ELF-1 (cell line): ENCODE measurements around the gene TMEM175.
"Not testable (repeated sequence)": the region's sequence is repeated elsewhere in the genome, so short reads cannot be mapped to it uniquely, and the experiment has no call there.

ENCODE experiments used
- DNase-seq: peaks from one replicate; pipeline ENCODE4 v3.0.0-alpha.2; 2016; ENCODE audit warnings: low read depth, low spot score

The TMEM175 gene

GRCh38 chr4:988726-989721, 56.8 kb downstream of the TMEM175 start:
- DNase-seq = no peak

GRCh38 chr4:989722-990471, 57.6 kb downstream of the TMEM175 start:
- no peak for DNase-seq

- DNase-seq = no peak
Measured at GRCh38 chr4:990746-991367, 58.6 kb downstream of the TMEM175 start.

GRCh38 chr4:991451-992296, 59.4 kb downstream of the TMEM175 start:
- no peak for DNase-seq

- peak; percentile 53 for DNase-seq
Measured at GRCh38 chr4:992297-993110, 60.2 kb downstream of the TMEM175 start.

GRCh38 chr4:993111-994029, 61.1 kb downstream of the TMEM175 start, which contains the start of gene SLC26A1:
Gene SLC26A1, minus strand, starts transcription at chr4:993404. Its CDS starts 1,701 bp downstream, at chr4:991703.
- DNase-seq = no peak

GRCh38 chr4:995311-996026, 63.2 kb downstream of the TMEM175 start:
- no peak for DNase-seq

GRCh38 chr4:996030-996996, 64.1 kb downstream of the TMEM175 start:
- no peak for DNase-seq

- no peak for DNase-seq
Measured at GRCh38 chr4:996997-997374, 64.7 kb downstream of the TMEM175 start.

- no peak for DNase-seq
Measured at GRCh38 chr4:997375-998071, 65.3 kb downstream of the TMEM175 start.

- no peak for DNase-seq
Measured at GRCh38 chr4:998096-998691, 65.9 kb downstream of the TMEM175 start.

GRCh38 chr4:999240-999863, 67.1 kb downstream of the TMEM175 start:
- DNase-seq = not testable (repeated sequence)

GRCh38 chr4:999882-1000425, 67.7 kb downstream of the TMEM175 start:
- DNase-seq = no peak

- DNase-seq = no peak
Measured at GRCh38 chr4:1000686-1001260, 68.5 kb downstream of the TMEM175 start.

- no peak for DNase-seq
Measured at GRCh38 chr4:1001561-1002130, 69.4 kb downstream of the TMEM175 start.
